ENCODE measurements around the gene CNPY1. TPM values are rescaled to one million over a fixed set of nuclear protein-coding genes. Genes with fewer than 3 reads are reported as not detected.

The CNPY1 gene
- polyA plus RNA-seq, 1 donor from 2014 or later: 0.36 TPM

- Histone ChIP-seq H3K27ac (ENCODE audit: low read length) (no peak overlapping the region), H3K9me2 (ENCODE audit: insufficient read depth, low read length) (no peaks in the 10 kb centered on the region), H3K9ac (ENCODE audit: low read length) (no peak overlapping the region), H3K9me3 (ENCODE audit: low read length) (no peaks in the 10 kb centered on the region), H3K79me2 (replicated peaks; ENCODE audit: insufficient read depth, low read length) (no peaks in the 10 kb centered on the region), H3K27me3 (ENCODE audit: insufficient read depth, low read depth, low read length) (peaks cover 100% of the 10 kb centered on the region), H2AFZ (ENCODE audit: low read depth, low read length) (no peak overlapping the region), H3K36me3 (ENCODE audit: insufficient read depth, low read length) (no peaks in the 10 kb centered on the region), H3F3A (ENCODE audit: insufficient read depth, low read length, poor library complexity, severe bottlenecking) (no peaks in the 10 kb centered on the region), H4K20me1 (ENCODE audit: insufficient read depth) (no peaks in the 10 kb centered on the region), H3K4me2 (ENCODE audit: low read length) (no peak overlapping the region), H3K4me3 (ENCODE audit: low read length) (peak overlapping the region; percentile 48)
- TF ChIP-seq SMC3 (conservative IDR thresholded peaks at IDR 0.05; ENCODE audit: poor library complexity) (no peak), EP300 (conservative IDR thresholded peaks at IDR 0.05; ENCODE audit: poor library complexity, severe bottlenecking) (no peak), TAF1 (IDR thresholded peaks at IDR 0.05; ENCODE audit: low read depth) (no peak), RAD21 (conservative IDR thresholded peaks at IDR 0.05) (no peak), REST (IDR thresholded peaks at IDR 0.05; ENCODE audit: borderline replicate concordance) (no peak), MXI1 (conservative IDR thresholded peaks at IDR 0.05; ENCODE audit: poor library complexity, severe bottlenecking) (no peak), CTCF (IDR thresholded peaks at IDR 0.05; ENCODE audit: poor library complexity, severe bottlenecking) (no peak), EZH2 (IDR thresholded peaks at IDR 0.05; ENCODE audit: borderline replicate concordance, insufficient read depth, low read length, poor library complexity, severe bottlenecking) (no peak), POLR2AphosphoS5 (IDR thresholded peaks at IDR 0.05) (no peak)
Observed at GRCh38 chr7:155509359-155509724, 37.0 kb downstream of the CNPY1 start.

- H3K27ac ChIP-seq (ENCODE audit: low read length): no peak overlapping the region
- no peaks in the 10 kb centered on the region for H4K20me1 ChIP-seq (ENCODE audit: insufficient read depth)
- H3K9ac ChIP-seq (ENCODE audit: low read length): no peak overlapping the region
Observed at GRCh38 chr7:155508376-155509358, 37.7 kb downstream of the CNPY1 start.

More at GRCh38 chr7:155508376-155509358, 37.7 kb downstream of the CNPY1 start:
- Histone ChIP-seq H3K27me3 (ENCODE audit: insufficient read depth, low read depth, low read length) (peaks cover 100% of the 10 kb centered on the region), H3K79me2 (replicated peaks; ENCODE audit: insufficient read depth, low read length) (no peaks in the 10 kb centered on the region), H3F3A (ENCODE audit: insufficient read depth, low read length, poor library complexity, severe bottlenecking) (no peaks in the 10 kb centered on the region), H2AFZ (ENCODE audit: low read depth, low read length) (no peak overlapping the region), H3K4me2 (ENCODE audit: low read length) (no peak overlapping the region), H3K4me3 (ENCODE audit: low read length) (no peak overlapping the region), H3K9me3 (ENCODE audit: low read length) (no peaks in the 10 kb centered on the region), H3K36me3 (ENCODE audit: insufficient read depth, low read length) (no peaks in the 10 kb centered on the region), H3K9me2 (ENCODE audit: insufficient read depth, low read length) (no peaks in the 10 kb centered on the region)
- TF ChIP-seq CTCF (IDR thresholded peaks at IDR 0.05; ENCODE audit: poor library complexity, severe bottlenecking) (no peak), RAD21 (conservative IDR thresholded peaks at IDR 0.05) (no peak), EZH2 (IDR thresholded peaks at IDR 0.05; ENCODE audit: borderline replicate concordance, insufficient read depth, low read length, poor library complexity, severe bottlenecking) (no peak), POLR2AphosphoS5 (IDR thresholded peaks at IDR 0.05) (peak; percentile 51)
